SK-N-SH (cell line): ENCODE measurements around the gene CMBL. TPM values are rescaled to one million over a fixed set of nuclear protein-coding genes. Genes with fewer than 3 reads are reported as not detected.

ENCODE experiments used
- CTCF ChIA-PET: fragments of 300-600, 350-600 bp; formaldehyde crosslinking; extraction: SDS; loops from one replicate; lab custom pipeline; 2021; lab: Yijun Ruan, JAX
- POLR2A ChIA-PET: fragments of 350-600 bp; sonication (Branson Sonifier 250); formaldehyde crosslinking; extraction: SDS; loops from one replicate; lab custom pipeline; 2020; ENCODE audit warnings: antibody characterized with exemption, inconsistent platforms; lab: Yijun Ruan, JAX
- DNase-seq: peaks from one replicate; pipeline ENCODE4 v3.0.0; 2012
- H2AFZ ChIP-seq: fragments of 200-600 bp; sonication (generic); 2 replicates; pipeline ENCODE4 v1.8.1; 2016; ENCODE audit warnings: antibody characterized with exemption, mild to moderate bottlenecking, low read depth
- H3F3A ChIP-seq: fragments of 200-600 bp; sonication (generic); replicated peaks from 2 replicates; pipeline ENCODE3; 2016; ENCODE audit warnings: antibody characterized with exemption, mild to moderate bottlenecking; ENCODE audit not compliant: insufficient read depth
- H3K27ac ChIP-seq, 2 experiments: fragments of 200-500 bp in 1 of 2; fragments of 200-600 bp in 1 of 2; sonication (Bioruptor generic) in 1 of 2; sonication (generic), shearing (Covaris generic) in 1 of 2; 2 replicates each; pipeline versions ENCODE4 v1.5.1 to v1.6.1; 2014 to 2016; ENCODE audit warnings: low read depth in 2 of 2, inconsistent platforms in 1 of 2, low read length in 1 of 2, mild to moderate bottlenecking in 1 of 2, mixed read lengths in 1 of 2
- H3K27me3 ChIP-seq: fragments of 200-600 bp; sonication (generic), shearing (Covaris generic); 2 replicates; pipeline ENCODE4 v1.6.1; 2016; ENCODE audit warnings: mixed run types; ENCODE audit not compliant: insufficient read depth
- H3K36me3 ChIP-seq, 2 experiments: fragments of 200-500 bp in 1 of 2; fragments of 200-600 bp in 1 of 2; sonication (Bioruptor generic) in 1 of 2; sonication (generic) in 1 of 2; replicated peaks in 1 of 2; 2 replicates each; pipeline versions ENCODE3 to v1.5.1; 2014 to 2016; ENCODE audit warnings: low read length in 1 of 2, mild to moderate bottlenecking in 1 of 2; ENCODE audit not compliant: insufficient read depth in 2 of 2, control insufficient read depth in 1 of 2
- H3K4me1 ChIP-seq, 2 experiments: fragments of 200-500 bp in 1 of 2; fragments of 200-600 bp in 1 of 2; sonication (Bioruptor generic) in 1 of 2; sonication (generic), shearing (Covaris generic) in 1 of 2; 2 replicates each; pipeline versions ENCODE4 v1.5.1 to v1.6.1; 2014 to 2016; ENCODE audit warnings: low read depth in 1 of 2, low read length in 1 of 2, mixed run types in 1 of 2; ENCODE audit not compliant: insufficient read depth in 2 of 2, control insufficient read depth in 1 of 2
- H3K4me2 ChIP-seq: fragments of 200-600 bp; sonication (generic), shearing (Covaris generic); 2 replicates; pipeline ENCODE4 v1.6.1; 2017; ENCODE audit warnings: mixed run types
- H3K4me3 ChIP-seq, 2 experiments: fragments of 200-500 bp in 1 of 2; fragments of 200-600 bp in 1 of 2; sonication (Bioruptor generic) in 1 of 2; sonication (generic), shearing (Covaris generic) in 1 of 2; 2 replicates each; pipeline versions ENCODE4 v1.5.1 to v1.8.1; 2014 to 2016; ENCODE audit warnings: low read depth in 2 of 2, inconsistent platforms in 1 of 2, low read length in 1 of 2, mild to moderate bottlenecking in 1 of 2, mixed read lengths in 1 of 2, moderate library complexity in 1 of 2
- H3K79me2 ChIP-seq: fragments of 200-600 bp; sonication (generic); 2 replicates; pipeline ENCODE4 v1.8.1; 2017; ENCODE audit warnings: mild to moderate bottlenecking; ENCODE audit not compliant: insufficient read depth
- H3K9ac ChIP-seq: fragments of 200-600 bp; sonication (generic); 2 replicates; pipeline ENCODE4 v1.6.1; 2017; ENCODE audit warnings: mixed run types
- H3K9me2 ChIP-seq: fragments of 200-600 bp; sonication (generic); 2 replicates; pipeline ENCODE4 v1.6.1; 2017; ENCODE audit warnings: mixed run types
- H3K9me3 ChIP-seq: fragments of 200-600 bp; sonication (generic); 2 replicates; pipeline ENCODE4 v1.6.1; 2017; ENCODE audit warnings: mixed run types, mild to moderate bottlenecking, moderate library complexity
- H4K20me1 ChIP-seq: fragments of 200-600 bp; sonication (generic); 2 replicates; pipeline ENCODE4 v1.6.1; 2017; ENCODE audit warnings: mild to moderate bottlenecking, mixed run types; ENCODE audit not compliant: insufficient read depth
- CHD2 ChIP-seq: fragments of 150-350 bp; IDR thresholded peaks from 2 replicates; pipeline ENCODE4 v1.6.1; 2018; ENCODE audit warnings: low read length; ENCODE audit not compliant: partially characterized antibody
- ELF1 ChIP-seq: IDR thresholded peaks from 2 replicates; pipeline ENCODE4 v1.4.0; 2012
- EP300 ChIP-seq, 2 experiments: IDR thresholded peaks; 2 replicates each; pipeline versions ENCODE4 v1.4.0 to v1.6.1; 2012; ENCODE audit warnings: borderline replicate concordance in 1 of 2, low read depth in 1 of 2, low read length in 1 of 2
- FOXJ3 ChIP-seq: sonication (generic); formaldehyde crosslinking; IDR thresholded peaks from 2 replicates; pipeline ENCODE4 v1.5.1; 2020; ENCODE audit warnings: mild to moderate bottlenecking, missing genetic modification reagents
- FOXM1 ChIP-seq: IDR thresholded peaks from 2 replicates; pipeline ENCODE4 v1.4.0; 2012; ENCODE audit warnings: low read depth, mild to moderate bottlenecking
- GABPA ChIP-seq: IDR thresholded peaks from 2 replicates; pipeline ENCODE4 v1.4.0; 2012; ENCODE audit warnings: low read depth, mild to moderate bottlenecking
- GATA2 ChIP-seq: sonication (generic); formaldehyde crosslinking; IDR thresholded peaks from 2 replicates; pipeline ENCODE4 v1.5.0; 2020; ENCODE audit warnings: mild to moderate bottlenecking, missing genetic modification reagents
- JUND ChIP-seq: IDR thresholded peaks from 2 replicates; pipeline ENCODE4 v1.4.0; 2012
- MAX ChIP-seq: IDR thresholded peaks from 2 replicates; pipeline ENCODE4 v1.4.0; 2012; ENCODE audit warnings: low read depth
- NRF1 ChIP-seq: IDR thresholded peaks from 2 replicates; pipeline ENCODE4 v1.6.1; 2012; ENCODE audit warnings: low read depth, mild to moderate bottlenecking, low read length
- POLR2AphosphoS5 ChIP-seq: IDR thresholded peaks from 2 replicates; pipeline ENCODE4 v1.6.1; 2012; ENCODE audit warnings: low read depth, low read length
- RAD21 ChIP-seq: IDR thresholded peaks from 2 replicates; pipeline ENCODE4 v1.6.1; 2012; ENCODE audit warnings: mild to moderate bottlenecking, low read length
- RXRA ChIP-seq: IDR thresholded peaks from 2 replicates; pipeline ENCODE4 v1.4.0; 2012; ENCODE audit warnings: low read depth, mild to moderate bottlenecking, borderline replicate concordance
- SIN3A ChIP-seq: IDR thresholded peaks from 2 replicates; pipeline ENCODE4 v1.6.1; 2012; ENCODE audit warnings: low read depth, mild to moderate bottlenecking, low read length, moderate library complexity, borderline replicate concordance
- TEAD4 ChIP-seq: IDR thresholded peaks from 2 replicates; pipeline ENCODE4 v1.4.0; 2012; ENCODE audit warnings: mild to moderate bottlenecking, borderline replicate concordance; ENCODE audit not compliant: insufficient read depth
- WGBS: methylation state at CpG from one replicate; pipeline ENCODE4 v1.1.6; 2017; ENCODE audit warnings: low lambda C conversion rate; 5-methylcytosine and 5-hydroxymethylcytosine counted together
- polyA plus RNA-seq, 3 experiments: library from polyadenylated mRNA; depleted of rRNA; stranded (reverse); fragments of >200 nt; gene quantifications; 2 replicates each; pipeline ENCODE4 v1.2.3, GENCODE V29; 2012
- TF ChIP-seq, protein P1 (sequence below): IDR thresholded peaks from 2 replicates; pipeline ENCODE4 v1.6.1; 2012; ENCODE audit warnings: mild to moderate bottlenecking, low read depth, low read length, moderate library complexity
- TF ChIP-seq, protein P2 (sequence below): fragments of 150-350 bp; IDR thresholded peaks from 2 replicates; pipeline ENCODE4 v1.6.1; 2016; ENCODE audit warnings: mild to moderate bottlenecking, low read depth, low read length
- TF ChIP-seq, protein P3 (sequence below): fragments of 150-350 bp; IDR thresholded peaks from 2 replicates; pipeline ENCODE4 v1.6.1; 2017; ENCODE audit warnings: antibody characterized with exemption, low read length, low read depth, borderline replicate concordance

CMBL gene
- polyA plus RNA-seq, 1 of the 3 experiments (the other 2 are of a cell fraction): 61.0 TPM

DNA sequence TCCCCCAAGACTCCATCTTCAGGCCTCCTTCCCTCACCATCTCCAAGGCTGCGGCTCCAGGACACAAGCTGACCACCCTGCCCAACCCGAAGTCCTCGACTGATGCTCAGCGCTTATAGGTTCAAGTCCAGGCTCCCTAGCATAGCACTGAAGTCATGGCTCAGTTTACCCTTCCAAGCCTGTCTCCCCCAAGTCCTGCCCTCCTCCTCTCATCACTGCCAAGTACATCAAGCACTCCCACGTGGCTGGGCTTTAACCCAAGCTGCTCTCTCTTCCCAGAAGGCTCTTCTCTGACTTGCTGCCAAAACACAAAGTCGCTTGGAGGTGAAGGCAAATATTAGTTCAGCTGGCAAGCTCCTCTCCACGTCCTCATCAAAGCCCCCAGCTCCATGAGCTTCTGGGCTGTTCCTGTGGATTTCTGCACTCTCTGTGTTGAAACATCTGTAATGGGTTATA is 23.7 kb upstream of the CMBL start:
- H3K9ac ChIP-seq: no peak overlapping the region
- DNase-seq: no peak
- POLR2A ChIA-PET: interaction anchor here (1.9 kb wide), 1 partner anchor 22 kb away, joined by 16 read pairs; the partner anchor contains the start of gene MARCHF6
- no peaks in the 10 kb centered on the region for H3K36me3 ChIP-seq
- no peak overlapping the region; the same call in 1 of the 2 replicates for H3K4me2 ChIP-seq
- H3K79me2 ChIP-seq: no peaks in the 10 kb centered on the region
- H4K20me1 ChIP-seq: no peaks in the 10 kb centered on the region
- WGBS: 68% methylated on average over 7 of the region's 7 CpGs
- H2AFZ ChIP-seq: no peak overlapping the region
- no peaks in the 10 kb centered on the region for H3K9me2 ChIP-seq
- peaks cover 0 to 24% of the 10 kb centered on the region in 2 experiments; a peak in 3 of 4 replicates for H3K4me1 ChIP-seq
- H3K9me3 ChIP-seq: no peaks in the 10 kb centered on the region
- H3K27ac ChIP-seq: no peak overlapping the region
- CTCF ChIA-PET: interaction anchor here (1.7 to 1.9 kb wide), 2 partner anchors 26 to 93 kb away, joined by 3 to 4 read pairs; no protein-coding TSS in a partner anchor
- no peaks in the 10 kb centered on the region for H3K27me3 ChIP-seq
- TF ChIP-seq, protein P1, sequence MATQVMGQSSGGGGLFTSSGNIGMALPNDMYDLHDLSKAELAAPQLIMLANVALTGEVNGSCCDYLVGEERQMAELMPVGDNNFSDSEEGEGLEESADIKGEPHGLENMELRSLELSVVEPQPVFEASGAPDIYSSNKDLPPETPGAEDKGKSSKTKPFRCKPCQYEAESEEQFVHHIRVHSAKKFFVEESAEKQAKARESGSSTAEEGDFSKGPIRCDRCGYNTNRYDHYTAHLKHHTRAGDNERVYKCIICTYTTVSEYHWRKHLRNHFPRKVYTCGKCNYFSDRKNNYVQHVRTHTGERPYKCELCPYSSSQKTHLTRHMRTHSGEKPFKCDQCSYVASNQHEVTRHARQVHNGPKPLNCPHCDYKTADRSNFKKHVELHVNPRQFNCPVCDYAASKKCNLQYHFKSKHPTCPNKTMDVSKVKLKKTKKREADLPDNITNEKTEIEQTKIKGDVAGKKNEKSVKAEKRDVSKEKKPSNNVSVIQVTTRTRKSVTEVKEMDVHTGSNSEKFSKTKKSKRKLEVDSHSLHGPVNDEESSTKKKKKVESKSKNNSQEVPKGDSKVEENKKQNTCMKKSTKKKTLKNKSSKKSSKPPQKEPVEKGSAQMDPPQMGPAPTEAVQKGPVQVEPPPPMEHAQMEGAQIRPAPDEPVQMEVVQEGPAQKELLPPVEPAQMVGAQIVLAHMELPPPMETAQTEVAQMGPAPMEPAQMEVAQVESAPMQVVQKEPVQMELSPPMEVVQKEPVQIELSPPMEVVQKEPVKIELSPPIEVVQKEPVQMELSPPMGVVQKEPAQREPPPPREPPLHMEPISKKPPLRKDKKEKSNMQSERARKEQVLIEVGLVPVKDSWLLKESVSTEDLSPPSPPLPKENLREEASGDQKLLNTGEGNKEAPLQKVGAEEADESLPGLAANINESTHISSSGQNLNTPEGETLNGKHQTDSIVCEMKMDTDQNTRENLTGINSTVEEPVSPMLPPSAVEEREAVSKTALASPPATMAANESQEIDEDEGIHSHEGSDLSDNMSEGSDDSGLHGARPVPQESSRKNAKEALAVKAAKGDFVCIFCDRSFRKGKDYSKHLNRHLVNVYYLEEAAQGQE: no peak
- no peak for TF ChIP-seq GATA2 (CRISPR knock-in tag)
- TF ChIP-seq, protein P2, sequence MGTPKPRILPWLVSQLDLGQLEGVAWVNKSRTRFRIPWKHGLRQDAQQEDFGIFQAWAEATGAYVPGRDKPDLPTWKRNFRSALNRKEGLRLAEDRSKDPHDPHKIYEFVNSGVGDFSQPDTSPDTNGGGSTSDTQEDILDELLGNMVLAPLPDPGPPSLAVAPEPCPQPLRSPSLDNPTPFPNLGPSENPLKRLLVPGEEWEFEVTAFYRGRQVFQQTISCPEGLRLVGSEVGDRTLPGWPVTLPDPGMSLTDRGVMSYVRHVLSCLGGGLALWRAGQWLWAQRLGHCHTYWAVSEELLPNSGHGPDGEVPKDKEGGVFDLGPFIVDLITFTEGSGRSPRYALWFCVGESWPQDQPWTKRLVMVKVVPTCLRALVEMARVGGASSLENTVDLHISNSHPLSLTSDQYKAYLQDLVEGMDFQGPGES: no peak
- TF ChIP-seq CHD2: no peak
- H3K4me3 ChIP-seq: no peak overlapping the region
- H3F3A ChIP-seq: no peaks in the 10 kb centered on the region

- Histone ChIP-seq H3K27ac (peak overlapping the region; percentile 18 to 72; a peak in 3 of 4 replicates), H3K9me3 (no peaks in the 10 kb centered on the region), H3F3A (no peaks in the 10 kb centered on the region), H2AFZ (no peak overlapping the region), H3K4me1 (peaks cover 0 to 24% of the 10 kb centered on the region in 2 experiments; a peak in 3 of 4 replicates), H3K4me2 (peak overlapping the region; percentile 55; the same call in 1 of the 2 replicates), H3K27me3 (no peaks in the 10 kb centered on the region), H3K9ac (no peak overlapping the region), H3K9me2 (no peaks in the 10 kb centered on the region), H3K79me2 (no peaks in the 10 kb centered on the region), H3K36me3 (no peaks in the 10 kb centered on the region), H4K20me1 (no peaks in the 10 kb centered on the region), H3K4me3 (no peak overlapping the region)
- DNase-seq: no peak
- WGBS: 92% methylated on average over 8 of the region's 10 CpGs
- ChIA-PET POLR2A (interaction anchor here (1.9 kb wide), 1 partner anchor 22 kb away, joined by 16 read pairs; the partner anchor contains the start of gene MARCHF6), CTCF (interaction anchor here (1.3 to 2.3 kb wide), 4 partner anchors 26 to 94 kb away, joined by 3 to 7 read pairs (median 4); no protein-coding TSS in a partner anchor)
- TF ChIP-seq ELF1: no peak
- no peak for TF ChIP-seq CHD2
- TF ChIP-seq, protein P3, sequence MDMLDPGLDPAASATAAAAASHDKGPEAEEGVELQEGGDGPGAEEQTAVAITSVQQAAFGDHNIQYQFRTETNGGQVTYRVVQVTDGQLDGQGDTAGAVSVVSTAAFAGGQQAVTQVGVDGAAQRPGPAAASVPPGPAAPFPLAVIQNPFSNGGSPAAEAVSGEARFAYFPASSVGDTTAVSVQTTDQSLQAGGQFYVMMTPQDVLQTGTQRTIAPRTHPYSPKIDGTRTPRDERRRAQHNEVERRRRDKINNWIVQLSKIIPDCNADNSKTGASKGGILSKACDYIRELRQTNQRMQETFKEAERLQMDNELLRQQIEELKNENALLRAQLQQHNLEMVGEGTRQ: no peak
- TF ChIP-seq POLR2AphosphoS5: no peak
- TF ChIP-seq TEAD4: no peak
- no peak for TF ChIP-seq RXRA
- no peak for TF ChIP-seq RAD21
- TF ChIP-seq JUND: no peak
- TF ChIP-seq GABPA: no peak
- TF ChIP-seq GATA2 (CRISPR knock-in tag): no peak
- no peak for TF ChIP-seq SIN3A
- TF ChIP-seq NRF1: no peak
- TF ChIP-seq MAX: no peak
- no peak for TF ChIP-seq FOXJ3 (CRISPR knock-in tag)
- TF ChIP-seq EP300 (IDR thresholded peaks at IDR 0.05; ENCODE audit: borderline replicate concordance in 1 of 2, low read depth in 1 of 2, low read length in 1 of 2): no peak
- TF ChIP-seq, protein P2: no peak
- no peak for TF ChIP-seq FOXM1
Observed at GRCh38 chr5:10330511-10331230, 23.0 kb upstream of the CMBL start.
